SK-N-SH (cell line): Measurements from ENCODE around the gene MGRN1. TPM values are rescaled to one million over a fixed set of nuclear protein-coding genes. Genes with fewer than 3 reads are reported as not detected.

ENCODE experiments used
- CTCF ChIA-PET: fragments of 300-600, 350-600 bp; formaldehyde crosslinking; extraction: SDS; loops from one replicate; lab custom pipeline; 2021; lab: Yijun Ruan, JAX
- POLR2A ChIA-PET: fragments of 350-600 bp; sonication (Branson Sonifier 250); formaldehyde crosslinking; extraction: SDS; loops from one replicate; lab custom pipeline; 2020; ENCODE audit warnings: antibody characterized with exemption, inconsistent platforms; lab: Yijun Ruan, JAX
- DNase-seq: peaks from one replicate; pipeline ENCODE4 v3.0.0; 2012
- H2AFZ ChIP-seq: fragments of 200-600 bp; sonication (generic); 2 replicates; pipeline ENCODE4 v1.8.1; 2016; ENCODE audit warnings: antibody characterized with exemption, mild to moderate bottlenecking, low read depth
- H3F3A ChIP-seq: fragments of 200-600 bp; sonication (generic); replicated peaks from 2 replicates; pipeline ENCODE3; 2016; ENCODE audit warnings: antibody characterized with exemption, mild to moderate bottlenecking; ENCODE audit not compliant: insufficient read depth
- H3K27ac ChIP-seq, 2 experiments: fragments of 200-500 bp in 1 of 2; fragments of 200-600 bp in 1 of 2; sonication (Bioruptor generic) in 1 of 2; sonication (generic), shearing (Covaris generic) in 1 of 2; 2 replicates each; pipeline versions ENCODE4 v1.5.1 to v1.6.1; 2014 to 2016; ENCODE audit warnings: low read depth in 2 of 2, inconsistent platforms in 1 of 2, low read length in 1 of 2, mild to moderate bottlenecking in 1 of 2, mixed read lengths in 1 of 2
- H3K27me3 ChIP-seq: fragments of 200-600 bp; sonication (generic), shearing (Covaris generic); 2 replicates; pipeline ENCODE4 v1.6.1; 2016; ENCODE audit warnings: mixed run types; ENCODE audit not compliant: insufficient read depth
- H3K36me3 ChIP-seq, 2 experiments: fragments of 200-500 bp in 1 of 2; fragments of 200-600 bp in 1 of 2; sonication (Bioruptor generic) in 1 of 2; sonication (generic) in 1 of 2; replicated peaks in 1 of 2; 2 replicates each; pipeline versions ENCODE3 to v1.5.1; 2014 to 2016; ENCODE audit warnings: low read length in 1 of 2, mild to moderate bottlenecking in 1 of 2; ENCODE audit not compliant: insufficient read depth in 2 of 2, control insufficient read depth in 1 of 2
- H3K4me1 ChIP-seq, 2 experiments: fragments of 200-500 bp in 1 of 2; fragments of 200-600 bp in 1 of 2; sonication (Bioruptor generic) in 1 of 2; sonication (generic), shearing (Covaris generic) in 1 of 2; 2 replicates each; pipeline versions ENCODE4 v1.5.1 to v1.6.1; 2014 to 2016; ENCODE audit warnings: low read depth in 1 of 2, low read length in 1 of 2, mixed run types in 1 of 2; ENCODE audit not compliant: insufficient read depth in 2 of 2, control insufficient read depth in 1 of 2
- H3K4me2 ChIP-seq: fragments of 200-600 bp; sonication (generic), shearing (Covaris generic); 2 replicates; pipeline ENCODE4 v1.6.1; 2017; ENCODE audit warnings: mixed run types
- H3K4me3 ChIP-seq, 2 experiments: fragments of 200-500 bp in 1 of 2; fragments of 200-600 bp in 1 of 2; sonication (Bioruptor generic) in 1 of 2; sonication (generic), shearing (Covaris generic) in 1 of 2; 2 replicates each; pipeline versions ENCODE4 v1.5.1 to v1.8.1; 2014 to 2016; ENCODE audit warnings: low read depth in 2 of 2, inconsistent platforms in 1 of 2, low read length in 1 of 2, mild to moderate bottlenecking in 1 of 2, mixed read lengths in 1 of 2, moderate library complexity in 1 of 2
- H3K79me2 ChIP-seq: fragments of 200-600 bp; sonication (generic); 2 replicates; pipeline ENCODE4 v1.8.1; 2017; ENCODE audit warnings: mild to moderate bottlenecking; ENCODE audit not compliant: insufficient read depth
- H3K9ac ChIP-seq: fragments of 200-600 bp; sonication (generic); 2 replicates; pipeline ENCODE4 v1.6.1; 2017; ENCODE audit warnings: mixed run types
- H3K9me2 ChIP-seq: fragments of 200-600 bp; sonication (generic); 2 replicates; pipeline ENCODE4 v1.6.1; 2017; ENCODE audit warnings: mixed run types
- H3K9me3 ChIP-seq: fragments of 200-600 bp; sonication (generic); 2 replicates; pipeline ENCODE4 v1.6.1; 2017; ENCODE audit warnings: mixed run types, mild to moderate bottlenecking, moderate library complexity
- H4K20me1 ChIP-seq: fragments of 200-600 bp; sonication (generic); 2 replicates; pipeline ENCODE4 v1.6.1; 2017; ENCODE audit warnings: mild to moderate bottlenecking, mixed run types; ENCODE audit not compliant: insufficient read depth
- CHD2 ChIP-seq: fragments of 150-350 bp; IDR thresholded peaks from 2 replicates; pipeline ENCODE4 v1.6.1; 2018; ENCODE audit warnings: low read length; ENCODE audit not compliant: partially characterized antibody
- CTCF ChIP-seq: fragments of 200-600 bp; sonication (generic); IDR thresholded peaks from 2 replicates; pipeline ENCODE4 v1.6.1; 2017; ENCODE audit warnings: antibody characterized with exemption, mild to moderate bottlenecking, moderate library complexity
- EZH2phosphoT487 ChIP-seq: fragments of 200-600 bp; sonication (generic); IDR thresholded peaks from 2 replicates; pipeline ENCODE4 v1.6.1; 2017; ENCODE audit warnings: low read depth, mixed run types, mild to moderate bottlenecking, antibody characterized with exemption, moderate library complexity, borderline replicate concordance
- FOXM1 ChIP-seq: IDR thresholded peaks from 2 replicates; pipeline ENCODE4 v1.4.0; 2012; ENCODE audit warnings: low read depth, mild to moderate bottlenecking
- GABPA ChIP-seq: IDR thresholded peaks from 2 replicates; pipeline ENCODE4 v1.4.0; 2012; ENCODE audit warnings: low read depth, mild to moderate bottlenecking
- IRF3 ChIP-seq: fragments of 150-350 bp; IDR thresholded peaks from 2 replicates; pipeline ENCODE4 v1.6.1; 2016; ENCODE audit warnings: mild to moderate bottlenecking, low read depth, low read length
- MXI1 ChIP-seq: IDR thresholded peaks from 2 replicates; pipeline ENCODE4 v1.6.1; 2012; ENCODE audit warnings: mild to moderate bottlenecking, low read depth, low read length, improper control_type of control experiment
- NRF1 ChIP-seq: IDR thresholded peaks from 2 replicates; pipeline ENCODE4 v1.6.1; 2012; ENCODE audit warnings: low read depth, mild to moderate bottlenecking, low read length
- POLR2AphosphoS5 ChIP-seq: IDR thresholded peaks from 2 replicates; pipeline ENCODE4 v1.6.1; 2012; ENCODE audit warnings: low read depth, low read length
- SIN3A ChIP-seq: IDR thresholded peaks from 2 replicates; pipeline ENCODE4 v1.6.1; 2012; ENCODE audit warnings: low read depth, mild to moderate bottlenecking, low read length, moderate library complexity, borderline replicate concordance
- SMC3 ChIP-seq: IDR thresholded peaks from 2 replicates; pipeline ENCODE4 v1.6.1; 2012; ENCODE audit warnings: low read depth, low read length, improper control_type of control experiment
- YY1 ChIP-seq: IDR thresholded peaks from 2 replicates; pipeline ENCODE4 v1.4.0; 2012; ENCODE audit warnings: low read depth, mild to moderate bottlenecking
- ZBTB33 ChIP-seq: IDR thresholded peaks from 2 replicates; pipeline ENCODE4 v1.4.0; 2012; ENCODE audit warnings: low read depth, borderline replicate concordance
- WGBS: methylation state at CpG from one replicate; pipeline ENCODE4 v1.1.6; 2017; ENCODE audit warnings: low lambda C conversion rate; 5-methylcytosine and 5-hydroxymethylcytosine counted together
- polyA plus RNA-seq, 3 experiments: library from polyadenylated mRNA; depleted of rRNA; stranded (reverse); fragments of >200 nt; gene quantifications; 2 replicates each; pipeline ENCODE4 v1.2.3, GENCODE V29; 2012
- TF ChIP-seq, protein P1 (sequence below): IDR thresholded peaks from 2 replicates; pipeline ENCODE4 v1.6.1; 2012; ENCODE audit warnings: mild to moderate bottlenecking, low read depth, low read length, moderate library complexity

MGRN1 gene
- polyA plus RNA-seq, 1 of the 3 experiments (the other 2 are of a cell fraction) = 13.3 TPM

GRCh38 chr16:4615384-4616046, 9.1 kb upstream of the MGRN1 start (continued):
- TF ChIP-seq ZBTB33 (no peak), NRF1 (no peak)
- TF ChIP-seq, all 33 proteins: peak for 0

DNA sequence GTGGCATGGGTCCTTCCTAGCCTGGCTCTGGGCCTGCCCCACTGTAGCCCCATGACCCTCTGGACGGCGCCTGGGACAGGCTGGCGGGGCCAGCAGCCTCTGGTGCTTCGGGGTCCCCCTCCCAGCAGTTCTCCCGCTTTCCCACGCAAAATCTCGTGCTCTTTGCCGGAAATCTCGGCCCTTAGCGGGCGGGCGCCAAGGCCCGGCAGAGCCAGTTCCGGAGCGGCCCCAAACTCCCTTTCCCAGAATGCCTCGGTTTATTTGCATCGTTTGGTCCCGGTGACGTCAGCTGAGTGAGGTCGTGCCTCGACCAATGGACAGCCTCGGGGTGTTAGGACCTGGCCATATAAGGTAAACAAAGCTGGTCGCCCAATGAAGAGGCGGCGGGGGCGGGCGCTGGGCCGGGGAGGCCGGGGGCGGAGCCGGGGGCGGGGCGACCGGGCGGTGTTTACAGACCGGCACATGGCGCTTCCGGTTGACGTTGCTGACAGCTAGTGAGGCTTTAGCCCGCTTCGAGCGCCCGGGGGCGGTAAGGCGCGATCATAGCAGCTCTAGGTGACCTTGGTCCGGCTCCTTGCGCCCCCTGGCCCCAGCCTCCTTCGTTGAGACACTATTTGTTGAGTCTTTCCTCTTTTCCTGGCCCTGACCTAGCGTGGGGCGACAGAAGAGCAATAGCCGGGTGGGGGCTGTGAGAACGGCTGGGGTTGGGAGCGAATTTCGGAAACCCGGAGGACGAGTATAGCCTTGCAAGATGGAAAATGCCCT, 8.4 kb upstream of the MGRN1 start:
- 2% methylated on average over 24 of the region's 57 CpGs for WGBS
- peaks cover 47% of the 10 kb centered on the region for H3K79me2 ChIP-seq
- CTCF ChIA-PET = interaction anchor here (0.5 to 2.1 kb wide), 6 partner anchors 8 to 117 kb away, joined by 3 to 5 read pairs (median 4); partner anchors contain the start of genes ANKS3 and MGRN1
- H3K9me2 ChIP-seq = no peaks in the 10 kb centered on the region
- H3K4me3 ChIP-seq = peak overlapping the region; percentile 58 to 64
- peak overlapping the region; percentile 95 for H3K4me2 ChIP-seq
- H3K9me3 ChIP-seq = no peaks in the 10 kb centered on the region
- peaks cover 27% of the 10 kb centered on the region for H4K20me1 ChIP-seq
- H3K4me1 ChIP-seq = peaks cover 13 to 39% of the 10 kb centered on the region in 2 experiments; a peak in 3 of 4 replicates
- H3K9ac ChIP-seq = peak overlapping the region; percentile 68
- H3F3A ChIP-seq = peaks cover 13% of the 10 kb centered on the region
- peak overlapping the region; percentile 89 to 90 for H3K27ac ChIP-seq
- H3K36me3 ChIP-seq = no peaks in the 10 kb centered on the region
- peak; percentile 96 for DNase-seq
- H3K27me3 ChIP-seq = no peaks in the 10 kb centered on the region
- peak overlapping the region; percentile 92 for H2AFZ ChIP-seq
- POLR2A ChIA-PET = interaction anchor here (1.1 to 1.3 kb wide), 2 partner anchors 118 to 140 kb away, joined by 3 to 4 read pairs; partner anchors contain the start of genes ANKS3, DNAAF8 and HMOX2
- TF ChIP-seq SMC3 (0 out of 2 replicates have a peak, but pooled peaks have one; percentile 15), EZH2phosphoT487 (no peak), POLR2AphosphoS5 (peak; percentile 63; the same call in 1 of the 2 replicates), CTCF (peak; percentile 53), MXI1 (peak; percentile 87), GABPA (peak; percentile 72), FOXM1 (no peak), YY1 (0 out of 2 replicates have a peak, but pooled peaks have one; percentile 4), ZBTB33 (peak; percentile 96), CHD2 (peak; percentile 99), SIN3A (0 out of 2 replicates have a peak, but pooled peaks have one; percentile 82), NRF1 (no peak), IRF3 (0 out of 2 replicates have a peak, but pooled peaks have one; percentile 45)
- TF ChIP-seq, protein P1, sequence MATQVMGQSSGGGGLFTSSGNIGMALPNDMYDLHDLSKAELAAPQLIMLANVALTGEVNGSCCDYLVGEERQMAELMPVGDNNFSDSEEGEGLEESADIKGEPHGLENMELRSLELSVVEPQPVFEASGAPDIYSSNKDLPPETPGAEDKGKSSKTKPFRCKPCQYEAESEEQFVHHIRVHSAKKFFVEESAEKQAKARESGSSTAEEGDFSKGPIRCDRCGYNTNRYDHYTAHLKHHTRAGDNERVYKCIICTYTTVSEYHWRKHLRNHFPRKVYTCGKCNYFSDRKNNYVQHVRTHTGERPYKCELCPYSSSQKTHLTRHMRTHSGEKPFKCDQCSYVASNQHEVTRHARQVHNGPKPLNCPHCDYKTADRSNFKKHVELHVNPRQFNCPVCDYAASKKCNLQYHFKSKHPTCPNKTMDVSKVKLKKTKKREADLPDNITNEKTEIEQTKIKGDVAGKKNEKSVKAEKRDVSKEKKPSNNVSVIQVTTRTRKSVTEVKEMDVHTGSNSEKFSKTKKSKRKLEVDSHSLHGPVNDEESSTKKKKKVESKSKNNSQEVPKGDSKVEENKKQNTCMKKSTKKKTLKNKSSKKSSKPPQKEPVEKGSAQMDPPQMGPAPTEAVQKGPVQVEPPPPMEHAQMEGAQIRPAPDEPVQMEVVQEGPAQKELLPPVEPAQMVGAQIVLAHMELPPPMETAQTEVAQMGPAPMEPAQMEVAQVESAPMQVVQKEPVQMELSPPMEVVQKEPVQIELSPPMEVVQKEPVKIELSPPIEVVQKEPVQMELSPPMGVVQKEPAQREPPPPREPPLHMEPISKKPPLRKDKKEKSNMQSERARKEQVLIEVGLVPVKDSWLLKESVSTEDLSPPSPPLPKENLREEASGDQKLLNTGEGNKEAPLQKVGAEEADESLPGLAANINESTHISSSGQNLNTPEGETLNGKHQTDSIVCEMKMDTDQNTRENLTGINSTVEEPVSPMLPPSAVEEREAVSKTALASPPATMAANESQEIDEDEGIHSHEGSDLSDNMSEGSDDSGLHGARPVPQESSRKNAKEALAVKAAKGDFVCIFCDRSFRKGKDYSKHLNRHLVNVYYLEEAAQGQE = no peak
